NCI-H1048 (cell line): ENCODE data around the gene BCOR.

Source experiments
- DNase-seq: peaks from one replicate; lab custom pipeline; 2025; lab: John Stamatoyannopoulos, UW

BCOR gene

DNA sequence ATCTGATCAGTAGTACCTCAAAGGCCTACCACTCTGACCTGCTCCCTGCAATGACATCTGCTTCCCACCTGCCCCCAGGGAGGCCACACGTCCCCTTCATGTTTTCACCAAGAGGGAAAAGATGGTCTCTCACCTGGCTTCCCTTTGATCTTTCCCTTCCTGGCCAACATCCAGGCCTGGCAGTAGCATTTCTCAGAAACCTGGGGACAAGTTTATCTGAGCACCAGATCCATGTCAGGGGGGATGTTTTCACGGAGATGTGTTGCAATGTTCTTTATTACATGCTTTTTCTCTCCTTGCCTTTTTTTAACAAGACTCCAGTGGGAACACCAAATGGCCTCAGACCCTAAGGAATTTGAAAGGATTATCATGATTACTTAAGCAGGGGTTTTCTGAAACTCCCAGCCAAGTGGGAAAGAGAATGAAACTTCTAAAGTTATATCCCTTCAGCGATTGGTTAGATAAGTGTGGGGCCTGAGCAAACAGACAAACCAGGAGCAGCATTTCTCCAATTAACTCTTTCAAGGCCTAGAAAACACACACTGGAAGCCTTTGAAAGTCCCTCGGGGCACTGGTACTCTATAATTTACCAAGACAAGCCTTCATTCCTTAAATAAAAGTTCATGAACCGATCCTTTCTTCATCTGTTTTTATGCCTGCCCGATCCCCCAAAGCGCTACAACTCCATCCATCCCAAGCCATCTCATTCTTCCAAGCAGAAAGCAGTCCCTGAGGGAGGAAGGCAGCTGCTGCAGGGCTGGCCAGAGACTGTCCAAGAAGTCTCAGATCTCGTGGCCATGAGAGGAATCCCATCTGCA lies 94.1 kb downstream of the BCOR start:
- no peak for DNase-seq

DNA sequence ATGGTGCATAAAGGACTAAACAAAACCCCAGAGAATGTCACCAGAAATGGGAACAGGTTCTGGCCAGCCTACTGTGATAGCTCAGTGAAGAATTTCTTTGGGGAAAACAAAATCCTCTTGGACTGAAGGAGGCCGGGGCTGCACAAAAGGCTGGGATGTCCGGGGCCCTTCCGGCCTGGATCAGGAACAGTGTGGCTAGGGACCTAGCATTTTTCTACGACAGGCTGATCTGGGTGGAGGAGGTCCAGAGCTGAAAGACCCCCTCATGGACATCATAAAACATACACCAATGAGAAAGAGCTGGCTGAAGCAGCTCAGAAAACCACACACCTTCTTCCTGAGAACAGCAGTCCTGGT lies 94.7 kb downstream of the BCOR start:
- no peak for DNase-seq
